AG04450 (cell line): ENCODE measurements around the gene PAGR1. TPM values are rescaled to one million over a fixed set of nuclear protein-coding genes. Genes with fewer than 3 reads are reported as not detected.

Experiments used
- CTCF ChIA-PET: fragments of 300-600, 350-600 bp; formaldehyde crosslinking; extraction: SDS; loops from one replicate; lab custom pipeline; 2022; ENCODE audit warnings: antibody characterized with exemption, inconsistent platforms; lab: Charles Lee
- POLR2A ChIA-PET: fragments of 350-600 bp; formaldehyde crosslinking; extraction: SDS; loops from one replicate; lab custom pipeline; 2021; ENCODE audit warnings: antibody characterized with exemption, inconsistent platforms; lab: Yijun Ruan, JAX
- DNase-seq: peaks from one replicate; pipeline ENCODE4 v3.0.0-alpha.2; 2011; ENCODE audit warnings: low read depth, low spot score
- H3K27ac ChIP-seq: one replicate; pipeline ENCODE4 v1.5.1; 2012; ENCODE audit warnings: low read depth, low read length, control low read depth
- H3K27me3 ChIP-seq: one replicate; pipeline ENCODE4 v1.6.0; 2012; ENCODE audit warnings: low read length; ENCODE audit not compliant: control insufficient read depth, insufficient read depth
- H3K4me3 ChIP-seq: 2 replicates; pipeline ENCODE4 v1.5.1; 2011; ENCODE audit warnings: mild to moderate bottlenecking, low read depth, low read length, control low read depth
- H3K9me3 ChIP-seq: 2 replicates; pipeline ENCODE4 v1.5.1; 2012; ENCODE audit warnings: low read length; ENCODE audit not compliant: control insufficient read depth, insufficient read depth
- CTCF ChIP-seq: IDR thresholded peaks from 2 replicates; pipeline ENCODE4 v1.5.1; 2011; ENCODE audit warnings: low read depth, low read length, control low read depth, inconsistent platforms
- polyA plus RNA-seq: library from polyadenylated mRNA; depleted of rRNA; stranded (reverse); fragments of >200 nt; gene quantifications from 2 replicates; pipeline ENCODE4 v1.2.3, GENCODE V29; 2011

Gene PAGR1
- polyA plus RNA-seq, 1 experiment = 14.5 TPM

- H3K4me3 ChIP-seq = no peak overlapping the region
- DNase-seq = no peak
- POLR2A ChIA-PET = interaction anchor here (1.0 kb wide), 1 partner anchor 11 kb away, joined by 5 read pairs; no protein-coding TSS in a partner anchor
- no peak overlapping the region for H3K27ac ChIP-seq
- no peak for TF ChIP-seq CTCF
- CTCF ChIA-PET = interaction anchor here (1.0 to 3.3 kb wide), 2 partner anchors 10 to 19 kb away, joined by 3 to 30 read pairs; no protein-coding TSS in a partner anchor
- no peaks in the 10 kb centered on the region for H3K27me3 ChIP-seq
- no peaks in the 10 kb centered on the region; the same call in 1 of the 2 replicates for H3K9me3 ChIP-seq
Measured at GRCh38 chr16:29858149-29858849, 42.3 kb downstream of the PAGR1 start.

- Histone ChIP-seq H3K27me3 (no peaks in the 10 kb centered on the region), H3K27ac (no peak overlapping the region), H3K4me3 (no peak overlapping the region), H3K9me3 (no peaks in the 10 kb centered on the region; the same call in 1 of the 2 replicates)
- POLR2A ChIA-PET = no interaction called here
- TF ChIP-seq CTCF = no peak
- no peak for DNase-seq
- CTCF ChIA-PET = interaction anchor here (1.0 to 3.3 kb wide), 2 partner anchors 10 to 19 kb away, joined by 3 to 30 read pairs; no protein-coding TSS in a partner anchor
Measured at GRCh38 chr16:29858974-29859373, 43.0 kb downstream of the PAGR1 start.

GRCh38 chr16:29860218-29860617, 44.3 kb downstream of the PAGR1 start:
- DNase-seq = no peak
- no peaks in the 10 kb centered on the region for H3K27me3 ChIP-seq
- no peaks in the 10 kb centered on the region; the same call in 1 of the 2 replicates for H3K9me3 ChIP-seq
- H3K4me3 ChIP-seq = no peak overlapping the region
- POLR2A ChIA-PET = no interaction called here
- H3K27ac ChIP-seq = no peak overlapping the region
- no peak for TF ChIP-seq CTCF
- CTCF ChIA-PET = interaction anchor here (1.1 kb wide), 1 partner anchor 12 kb away, joined by 4 read pairs; no protein-coding TSS in a partner anchor

GRCh38 chr16:29862383-29862883, 46.5 kb downstream of the PAGR1 start:
- CTCF ChIA-PET = interaction anchor here (0.9 kb wide), 1 partner anchor 14 kb away, joined by 7 read pairs; no protein-coding TSS in a partner anchor

More at GRCh38 chr16:29862383-29862883, 46.5 kb downstream of the PAGR1 start:
- H3K27ac ChIP-seq = peak overlapping the region; percentile 21
- DNase-seq = no peak
- peak; percentile 21; the same call in 1 of the 2 replicates for TF ChIP-seq CTCF
- POLR2A ChIA-PET = interaction anchor here (1.2 kb wide), 1 partner anchor 37 kb away, joined by 3 read pairs; no protein-coding TSS in a partner anchor
- H3K9me3 ChIP-seq = no peaks in the 10 kb centered on the region; the same call in 1 of the 2 replicates
- peak overlapping the region; percentile 93 for H3K4me3 ChIP-seq
- H3K27me3 ChIP-seq = no peaks in the 10 kb centered on the region
